ENCODE measurements around the gene ZEB2.

Gene ZEB2

GRCh38 chr2:144503242-144503641 is 16.7 kb downstream of the ZEB2 start:
- Histone ChIP-seq H3K9ac (ENCODE audit: low read length) (no peak overlapping the region), H3K36me3 (ENCODE audit: control insufficient read depth in 1 of 2, insufficient read depth in 2 of 2, low read length in 2 of 2) (no peaks in the 10 kb centered on the region), H4K12ac (ENCODE audit: low read depth, low read length) (no peak overlapping the region), H3K79me1 (ENCODE audit: low read length) (no peaks in the 10 kb centered on the region), H3K79me2 (ENCODE audit: control insufficient read depth, insufficient read depth, low read length, poor library complexity) (no peaks in the 10 kb centered on the region), H2AFZ (ENCODE audit: insufficient read depth, low read length, poor library complexity) (no peak overlapping the region), H2BK120ac (ENCODE audit: insufficient read depth, low read length, poor library complexity) (peak overlapping the region; percentile 33), H3K27me3 (ENCODE audit: insufficient read depth, low read length) (no peaks in the 10 kb centered on the region), H2BK12ac (ENCODE audit: low read length) (peak overlapping the region; percentile 91), H3K27ac (ENCODE audit: low read depth, low read length) (no peak overlapping the region), H3K9me3 (ENCODE audit: insufficient read depth, low read depth, low read length) (no peaks in the 10 kb centered on the region), H4K91ac (ENCODE audit: low read depth, low read length) (peak overlapping the region; percentile 47), H4K8ac (ENCODE audit: low read depth, low read length) (no peak overlapping the region), H3K14ac (ENCODE audit: low read length) (no peak overlapping the region), H2AK5ac (ENCODE audit: low read length) (peak overlapping the region; percentile 93), H3K4me1 (ENCODE audit: control insufficient read depth in 1 of 2, insufficient read depth in 2 of 2, low read length in 2 of 2) (no peaks in the 10 kb centered on the region), H3K4me2 (ENCODE audit: low read length) (no peak overlapping the region), H2BK5ac (ENCODE audit: low read depth, low read length, poor library complexity) (no peak overlapping the region), H3K23ac (ENCODE audit: low read length) (no peak overlapping the region), H3K4me3 (ENCODE audit: low read depth, low read length) (no peak overlapping the region), H3K18ac (ENCODE audit: low read length) (no peak overlapping the region), H3K4ac (ENCODE audit: low read depth, low read length) (no peak overlapping the region)
- no CpG with 5 or more reads among the region's 5 CpGs for WGBS (ENCODE audit: extremely low coverage, insufficient coverage, insufficient read length)
- DNase-seq, result no peak

DNA sequence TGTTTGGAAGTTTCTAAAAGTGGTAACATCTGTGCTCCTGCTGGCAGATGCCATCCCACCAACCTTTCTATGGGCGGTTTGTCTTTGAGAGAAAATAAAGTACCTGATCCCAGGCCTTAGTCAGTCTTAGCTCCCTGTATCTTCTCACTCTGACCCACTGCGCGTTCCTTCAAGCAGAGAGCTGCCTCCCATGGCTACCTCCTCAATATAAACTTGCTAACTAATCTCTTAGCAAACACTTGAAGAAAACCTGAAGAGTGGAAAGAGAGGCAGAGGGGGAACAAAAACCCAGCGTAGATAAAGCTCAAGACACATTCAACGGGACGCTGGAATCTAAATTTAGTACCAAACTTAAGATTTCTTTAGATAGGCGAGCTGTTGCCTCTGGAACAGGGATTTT is 17.6 kb downstream of the ZEB2 start:
- Histone ChIP-seq H3K9ac (ENCODE audit: low read length) (no peak overlapping the region), H2BK5ac (ENCODE audit: low read depth, low read length, poor library complexity) (no peak overlapping the region), H2BK120ac (ENCODE audit: insufficient read depth, low read length, poor library complexity) (no peak overlapping the region), H3K79me2 (ENCODE audit: control insufficient read depth, insufficient read depth, low read length, poor library complexity) (no peaks in the 10 kb centered on the region), H4K8ac (ENCODE audit: low read depth, low read length) (no peak overlapping the region), H4K12ac (ENCODE audit: low read depth, low read length) (no peak overlapping the region), H2AFZ (ENCODE audit: insufficient read depth, low read length, poor library complexity) (no peak overlapping the region), H3K9me3 (ENCODE audit: insufficient read depth, low read depth, low read length) (no peaks in the 10 kb centered on the region), H2AK5ac (ENCODE audit: low read length) (no peak overlapping the region), H4K91ac (ENCODE audit: low read depth, low read length) (no peak overlapping the region), H3K27ac (ENCODE audit: low read depth, low read length) (no peak overlapping the region), H2BK12ac (ENCODE audit: low read length) (no peak overlapping the region), H3K36me3 (ENCODE audit: control insufficient read depth in 1 of 2, insufficient read depth in 2 of 2, low read length in 2 of 2) (no peaks in the 10 kb centered on the region), H3K4ac (ENCODE audit: low read depth, low read length) (no peak overlapping the region), H3K23ac (ENCODE audit: low read length) (no peak overlapping the region), H3K27me3 (ENCODE audit: insufficient read depth, low read length) (no peaks in the 10 kb centered on the region), H3K4me1 (ENCODE audit: control insufficient read depth in 1 of 2, insufficient read depth in 2 of 2, low read length in 2 of 2) (peaks cover 0 to 2% of the 10 kb centered on the region in 2 experiments), H3K18ac (ENCODE audit: low read length) (no peak overlapping the region), H3K4me3 (ENCODE audit: low read depth, low read length) (no peak overlapping the region), H3K4me2 (ENCODE audit: low read length) (no peak overlapping the region), H3K14ac (ENCODE audit: low read length) (no peak overlapping the region), H3K79me1 (ENCODE audit: low read length) (no peaks in the 10 kb centered on the region)
- no peak for DNase-seq
- WGBS (ENCODE audit: extremely low coverage, insufficient coverage, insufficient read length), result no CpG with 5 or more reads among the region's 7 CpGs

DNA sequence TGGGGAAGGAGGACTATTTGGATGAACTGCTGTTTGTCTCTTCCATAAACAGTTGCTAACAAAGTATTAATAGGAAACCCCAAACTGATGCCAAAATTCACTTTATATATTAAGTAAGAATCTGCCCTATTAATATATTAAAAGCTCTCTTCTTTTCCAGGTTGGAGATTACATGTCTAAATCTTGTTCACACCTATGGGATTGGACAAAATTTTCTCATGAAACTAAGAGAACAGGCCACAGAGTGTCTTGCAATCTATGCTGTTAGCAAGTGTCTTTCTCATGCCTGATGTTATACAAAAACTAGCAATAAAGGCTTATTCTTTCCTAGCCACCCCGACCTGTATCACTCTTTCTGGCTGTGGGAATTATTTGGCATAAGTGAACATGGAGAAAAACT is 18.3 kb downstream of the ZEB2 start:
- H3K4me1 ChIP-seq (ENCODE audit: control insufficient read depth in 1 of 2, insufficient read depth in 2 of 2, low read length in 2 of 2), result peaks cover 0 to 2% of the 10 kb centered on the region in 2 experiments
- no peaks in the 10 kb centered on the region for H3K36me3 ChIP-seq (ENCODE audit: control insufficient read depth in 1 of 2, insufficient read depth in 2 of 2, low read length in 2 of 2)
- H2AFZ ChIP-seq (ENCODE audit: insufficient read depth, low read length, poor library complexity), result no peak overlapping the region
- H4K91ac ChIP-seq (ENCODE audit: low read depth, low read length), result no peak overlapping the region
- H4K12ac ChIP-seq (ENCODE audit: low read depth, low read length), result no peak overlapping the region
- H3K27ac ChIP-seq (ENCODE audit: low read depth, low read length), result no peak overlapping the region
- no peak overlapping the region for H2BK12ac ChIP-seq (ENCODE audit: low read length)
- H2BK5ac ChIP-seq (ENCODE audit: low read depth, low read length, poor library complexity), result no peak overlapping the region
- H3K23ac ChIP-seq (ENCODE audit: low read length), result no peak overlapping the region
- H3K4me3 ChIP-seq (ENCODE audit: low read depth, low read length), result no peak overlapping the region
- H3K4me2 ChIP-seq (ENCODE audit: low read length), result no peak overlapping the region
- no peaks in the 10 kb centered on the region for H3K9me3 ChIP-seq (ENCODE audit: insufficient read depth, low read depth, low read length)
- no peaks in the 10 kb centered on the region for H3K79me2 ChIP-seq (ENCODE audit: control insufficient read depth, insufficient read depth, low read length, poor library complexity)
- no peak for DNase-seq
- no peaks in the 10 kb centered on the region for H3K79me1 ChIP-seq (ENCODE audit: low read length)
- H3K14ac ChIP-seq (ENCODE audit: low read length), result no peak overlapping the region
- WGBS (ENCODE audit: extremely low coverage, insufficient coverage, insufficient read length), result no CpG with 5 or more reads among the region's 1 CpG
- no peak overlapping the region for H4K8ac ChIP-seq (ENCODE audit: low read depth, low read length)
- H3K9ac ChIP-seq (ENCODE audit: low read length), result no peak overlapping the region
- no peak overlapping the region for H3K4ac ChIP-seq (ENCODE audit: low read depth, low read length)
- H2BK120ac ChIP-seq (ENCODE audit: insufficient read depth, low read length, poor library complexity), result no peak overlapping the region
- H2AK5ac ChIP-seq (ENCODE audit: low read length), result no peak overlapping the region
- no peaks in the 10 kb centered on the region for H3K27me3 ChIP-seq (ENCODE audit: insufficient read depth, low read length)
- no peak overlapping the region for H3K18ac ChIP-seq (ENCODE audit: low read length)

DNA sequence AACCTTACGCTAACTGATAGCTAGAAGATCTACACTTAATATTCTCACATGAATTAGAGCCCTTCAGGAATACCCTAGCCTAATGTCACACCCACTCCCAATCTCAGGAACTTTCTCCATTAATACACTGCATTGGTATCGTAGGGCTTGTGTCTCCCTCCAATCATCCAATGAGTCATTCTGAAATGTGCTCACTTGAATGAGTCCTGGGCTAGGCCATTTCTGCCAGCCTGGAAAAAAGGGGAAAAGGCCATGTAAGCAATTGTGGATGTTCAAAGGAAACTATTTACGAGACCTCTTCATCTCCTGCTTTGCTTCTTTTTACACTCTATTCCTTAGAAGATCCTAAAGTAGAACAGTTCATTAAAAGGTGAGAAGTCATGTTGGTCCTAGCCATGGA is 18.8 kb downstream of the ZEB2 start:
- no CpG with 5 or more reads among the region's 3 CpGs for WGBS (ENCODE audit: extremely low coverage, insufficient coverage, insufficient read length)

More for the DNA sequence above, 18.8 kb downstream of the ZEB2 start:
- H3K4me3 ChIP-seq (ENCODE audit: low read depth, low read length), result no peak overlapping the region
- H3K14ac ChIP-seq (ENCODE audit: low read length), result no peak overlapping the region
- no peak overlapping the region for H3K4me2 ChIP-seq (ENCODE audit: low read length)
- no peak overlapping the region for H3K4ac ChIP-seq (ENCODE audit: low read depth, low read length)
- no peaks in the 10 kb centered on the region for H3K36me3 ChIP-seq (ENCODE audit: control insufficient read depth in 1 of 2, insufficient read depth in 2 of 2, low read length in 2 of 2)
- DNase-seq, result no peak
- no peak overlapping the region for H4K12ac ChIP-seq (ENCODE audit: low read depth, low read length)
- H3K9ac ChIP-seq (ENCODE audit: low read length), result no peak overlapping the region
- no peak overlapping the region for H2AFZ ChIP-seq (ENCODE audit: insufficient read depth, low read length, poor library complexity)
- H3K79me2 ChIP-seq (ENCODE audit: control insufficient read depth, insufficient read depth, low read length, poor library complexity), result no peaks in the 10 kb centered on the region
- H3K18ac ChIP-seq (ENCODE audit: low read length), result no peak overlapping the region
- no peaks in the 10 kb centered on the region for H3K79me1 ChIP-seq (ENCODE audit: low read length)
- no peak overlapping the region for H2BK5ac ChIP-seq (ENCODE audit: low read depth, low read length, poor library complexity)
- H3K23ac ChIP-seq (ENCODE audit: low read length), result no peak overlapping the region
- no peak overlapping the region for H4K91ac ChIP-seq (ENCODE audit: low read depth, low read length)
- H2BK120ac ChIP-seq (ENCODE audit: insufficient read depth, low read length, poor library complexity), result no peak overlapping the region
- H3K27ac ChIP-seq (ENCODE audit: low read depth, low read length), result no peak overlapping the region
- peak overlapping the region; percentile 50 for H2BK12ac ChIP-seq (ENCODE audit: low read length)
- no peak overlapping the region for H4K8ac ChIP-seq (ENCODE audit: low read depth, low read length)
- no peak overlapping the region for H2AK5ac ChIP-seq (ENCODE audit: low read length)
- no peaks in the 10 kb centered on the region for H3K9me3 ChIP-seq (ENCODE audit: insufficient read depth, low read depth, low read length)
- peaks cover 0 to 2% of the 10 kb centered on the region in 2 experiments for H3K4me1 ChIP-seq (ENCODE audit: control insufficient read depth in 1 of 2, insufficient read depth in 2 of 2, low read length in 2 of 2)
- no peaks in the 10 kb centered on the region for H3K27me3 ChIP-seq (ENCODE audit: insufficient read depth, low read length)
